GM23338 (cell line): ENCODE results near the gene IDS. TPM values are rescaled to one million over a fixed set of nuclear protein-coding genes. Genes with fewer than 3 reads are reported as not detected.

Experiments
- ATAC-seq: fragments of 200-7000 bp; cut with Tn5 transposase; 3 replicates; pipeline ENCODE4 v1.9.1; 2020
- DNase-seq: peaks from one replicate; pipeline ENCODE4 v3.0.0-alpha.2; 2015; ENCODE audit warnings: low spot score
- H2AFZ ChIP-seq: fragments of 200-600 bp; sonication (generic); 2 replicates; pipeline ENCODE4 v1.8.0; 2016; ENCODE audit warnings: antibody characterized with exemption, mild to moderate bottlenecking, moderate library complexity
- H3F3A ChIP-seq: fragments of 200-600 bp; sonication (generic); replicated peaks from 2 replicates; pipeline ENCODE4 v1.8.0; 2017; ENCODE audit warnings: antibody characterized with exemption, mixed run types, low read depth
- H3K27ac ChIP-seq: fragments of 200-600 bp; sonication (generic); 2 replicates; pipeline ENCODE4 v1.6.1; 2016; ENCODE audit warnings: low read depth
- H3K27me3 ChIP-seq: fragments of 200-600 bp; sonication (generic); 2 replicates; pipeline ENCODE4 v1.8.0; 2016; ENCODE audit warnings: mild to moderate bottlenecking, mixed run types, moderate library complexity; ENCODE audit not compliant: insufficient read depth
- H3K36me3 ChIP-seq: fragments of 200-600 bp; sonication (generic); 2 replicates; pipeline ENCODE4 v1.8.0; 2016; ENCODE audit warnings: mild to moderate bottlenecking; ENCODE audit not compliant: insufficient read depth
- H3K4me1 ChIP-seq: fragments of 200-600 bp; sonication (generic); 2 replicates; pipeline ENCODE4 v1.8.0; 2016; ENCODE audit warnings: mild to moderate bottlenecking, moderate library complexity; ENCODE audit not compliant: insufficient read depth
- H3K4me2 ChIP-seq: fragments of 200-600 bp; sonication (generic); 2 replicates; pipeline ENCODE4 v1.7.1; 2017; ENCODE audit warnings: mixed run types
- H3K4me3 ChIP-seq: fragments of 200-600 bp; sonication (generic); 2 replicates; pipeline ENCODE4 v1.6.1; 2016; ENCODE audit warnings: mixed run types
- H3K79me2 ChIP-seq: fragments of 200-600 bp; sonication (generic); replicated peaks from 2 replicates; pipeline ENCODE4 v1.8.0; 2017; ENCODE audit warnings: mild to moderate bottlenecking; ENCODE audit not compliant: insufficient read depth
- H3K9me2 ChIP-seq: fragments of 200-600 bp; sonication (generic); 2 replicates; pipeline ENCODE4 v1.8.0; 2017; ENCODE audit not compliant: insufficient read depth
- H4K20me1 ChIP-seq: fragments of 200-600 bp; sonication (generic); replicated peaks from 2 replicates; pipeline ENCODE4 v1.8.0; 2017; ENCODE audit warnings: mild to moderate bottlenecking; ENCODE audit not compliant: insufficient read depth
- H3K27ac Mint-ChIP-seq: 2 replicates; pipeline ENCODE4 v1.8.0; 2020; ENCODE audit warnings: inconsistent platforms, mild to moderate bottlenecking, moderate library complexity, mixed read lengths
- H3K27me3 Mint-ChIP-seq: 3 replicates; pipeline ENCODE4 v1.8.0; 2022; ENCODE audit warnings: low read depth, mild to moderate bottlenecking, moderate library complexity, mixed read lengths, inconsistent platforms; ENCODE audit not compliant: insufficient read depth, poor library complexity
- H3K36me3 Mint-ChIP-seq: 3 replicates; pipeline ENCODE4 v1.8.0; 2021; ENCODE audit warnings: low read depth, mild to moderate bottlenecking, inconsistent platforms, moderate library complexity, mixed read lengths
- H3K4me1 Mint-ChIP-seq: 3 replicates; pipeline ENCODE4 v1.8.0; 2020; ENCODE audit warnings: mild to moderate bottlenecking, inconsistent platforms, mixed read lengths
- H3K4me3 Mint-ChIP-seq: 3 replicates; pipeline ENCODE4 v1.8.0; 2021; ENCODE audit warnings: moderate library complexity, mild to moderate bottlenecking, inconsistent platforms, mixed read lengths
- H3K9me3 Mint-ChIP-seq: 3 replicates; pipeline ENCODE4 v1.8.0; 2020; ENCODE audit warnings: moderate library complexity, mild to moderate bottlenecking, inconsistent platforms, mixed read lengths
- CREB1 ChIP-seq: fragments of 250-450 bp; sonication (Bioruptor Pico); IDR thresholded peaks from 2 replicates; pipeline ENCODE4 v1.5.0; 2020; ENCODE audit warnings: low read depth, mild to moderate bottlenecking, moderate library complexity
- ETS1 ChIP-seq: IDR thresholded peaks from 2 replicates; pipeline ENCODE4 v1.6.1; 2016; ENCODE audit warnings: antibody characterized with exemption
- JUNB ChIP-seq: IDR thresholded peaks from one replicate; pipeline ENCODE4 v1.6.1; 2016; ENCODE audit warnings: antibody characterized with exemption; ENCODE audit not compliant: unreplicated experiment
- POLR2AphosphoS5 ChIP-seq: IDR thresholded peaks from 2 replicates; pipeline ENCODE4 v1.6.1; 2016; ENCODE audit warnings: antibody characterized with exemption, low read depth
- ZNF114 ChIP-seq: fragments of 250-450 bp; sonication (Bioruptor Pico); IDR thresholded peaks from 2 replicates; pipeline ENCODE4 v1.5.0; 2020; ENCODE audit warnings: mild to moderate bottlenecking, moderate library complexity
- ZNF462 ChIP-seq: fragments of 250-450 bp; sonication (Bioruptor Pico); IDR thresholded peaks from 2 replicates; pipeline ENCODE4 v1.5.0; 2020; ENCODE audit warnings: mild to moderate bottlenecking, moderate library complexity
- polyA plus RNA-seq: library from polyadenylated mRNA; unstranded; fragments of >200 nt; fragmentation: Nextera tagmentation; extraction: Ambion mirVana; gene quantifications from 2 replicates; pipeline ENCODE4 v1.2.1, GENCODE V29; 2016
- total RNA-seq: library from RNA; depleted of rRNA; stranded (reverse); fragments of >200 nt; shearing (Covaris generic); gene quantifications from 2 replicates; pipeline ENCODE4 v1.2.3, GENCODE V29; 2014

The IDS gene
- total and polyA plus RNA-seq, 2 experiments from 2014 or later: 8.2 to 12.3 TPM

DNA sequence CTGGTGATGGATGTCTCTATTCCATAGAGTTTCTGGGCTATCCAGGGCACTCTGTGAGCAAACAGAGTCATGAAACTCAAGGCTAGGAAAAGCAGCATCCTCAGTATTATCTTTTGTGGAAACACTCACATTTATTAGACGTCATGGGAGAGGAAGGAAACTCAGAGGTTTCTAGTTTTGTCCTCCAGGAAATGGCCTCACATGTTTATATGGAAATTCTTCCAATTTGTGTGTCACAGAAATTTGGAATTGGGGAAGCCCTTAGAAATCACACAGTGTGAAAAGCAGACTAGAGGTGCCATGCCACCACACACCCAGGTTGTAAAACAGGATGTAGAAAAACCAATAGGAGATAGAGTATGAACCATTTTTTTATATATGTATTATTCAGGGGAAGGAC is 31.1 kb downstream of the IDS start:
- H3K4me1 Mint-ChIP-seq: 0 out of 3 replicates have a peak, but pooled peaks cover 3% of the 10 kb centered on the region

More for the DNA sequence above, 31.1 kb downstream of the IDS start:
- no peaks in the 10 kb centered on the region for H3K9me3 Mint-ChIP-seq
- H3K36me3 ChIP-seq: no peaks in the 10 kb centered on the region
- ATAC-seq (no peak), DNase-seq (no peak)
- peaks cover 7% of the 10 kb centered on the region for H3K27me3 Mint-ChIP-seq
- H2AFZ ChIP-seq: no peak overlapping the region
- no peak overlapping the region for H3K27ac Mint-ChIP-seq
- H3K9me2 ChIP-seq: no peaks in the 10 kb centered on the region
- H4K20me1 ChIP-seq: no peaks in the 10 kb centered on the region
- no peak overlapping the region for H3K4me3 ChIP-seq
- H3F3A ChIP-seq: no peaks in the 10 kb centered on the region
- no peaks in the 10 kb centered on the region for H3K4me1 ChIP-seq
- H3K4me3 Mint-ChIP-seq: no peak overlapping the region
- no peaks in the 10 kb centered on the region for H3K36me3 Mint-ChIP-seq
- no peak overlapping the region for H3K27ac ChIP-seq
- no peaks in the 10 kb centered on the region for H3K27me3 ChIP-seq
- no peak overlapping the region for H3K4me2 ChIP-seq
- H3K79me2 ChIP-seq: no peaks in the 10 kb centered on the region
- TF ChIP-seq POLR2AphosphoS5: no peak
- no peak for TF ChIP-seq ZNF462
- TF ChIP-seq CREB1 (CRISPR knock-in tag): no peak
- no peak for TF ChIP-seq JUNB
- TF ChIP-seq ZNF114 (CRISPR knock-in tag): no peak
- TF ChIP-seq ETS1: no peak
